Stimulated activated CD4-positive, alpha-beta T cell treated with anti-CD3 and anti-CD28 coated beads, Interleukin-1b, Interleukin-23, amount 100 ng/mL, for 4 hours (primary cell): ENCODE results near the gene DNASE1L2.

ENCODE experiments used
- DNase-seq, 2 donors: peaks; one replicate each; pipeline ENCODE4 v3.0.0-alpha.2; 2020; ENCODE audit warnings: low read depth in 2 of 2

DNASE1L2 gene

GRCh38 chr16:2267913-2268666, 31.8 kb downstream of the DNASE1L2 start, which contains the start of gene RNPS1:
Gene RNPS1, minus strand, starts transcription at chr16:2268126. Its CDS starts 3,483 bp downstream, at chr16:2264643.
- peak; percentile 91 to 93 for DNase-seq

DNA sequence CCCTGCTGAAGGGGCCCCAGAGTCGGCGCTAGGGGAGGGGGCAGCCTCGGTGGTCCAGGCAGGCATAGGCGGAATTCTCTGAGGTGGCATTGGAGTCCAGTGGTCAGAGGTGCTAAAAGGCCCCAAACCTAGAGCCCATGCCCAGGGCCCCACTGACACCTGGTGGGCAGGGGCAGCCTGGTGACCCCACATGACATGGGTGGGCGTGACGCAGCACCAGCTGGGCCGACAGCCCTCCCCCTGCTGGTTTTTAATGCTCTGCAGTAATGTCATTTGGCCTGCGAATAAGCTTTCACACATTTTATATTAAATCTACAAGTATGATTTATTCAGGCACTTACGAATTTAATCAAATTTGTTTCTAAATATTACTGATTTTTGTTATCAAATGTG, 33.8 kb downstream of the DNASE1L2 start:
- DNase-seq: no peak

GRCh38 chr16:2270588-2271470, 34.6 kb downstream of the DNASE1L2 start:
- no peak for DNase-seq

- no peak for DNase-seq
Observed at GRCh38 chr16:2271848-2272461, 35.7 kb downstream of the DNASE1L2 start.

DNA sequence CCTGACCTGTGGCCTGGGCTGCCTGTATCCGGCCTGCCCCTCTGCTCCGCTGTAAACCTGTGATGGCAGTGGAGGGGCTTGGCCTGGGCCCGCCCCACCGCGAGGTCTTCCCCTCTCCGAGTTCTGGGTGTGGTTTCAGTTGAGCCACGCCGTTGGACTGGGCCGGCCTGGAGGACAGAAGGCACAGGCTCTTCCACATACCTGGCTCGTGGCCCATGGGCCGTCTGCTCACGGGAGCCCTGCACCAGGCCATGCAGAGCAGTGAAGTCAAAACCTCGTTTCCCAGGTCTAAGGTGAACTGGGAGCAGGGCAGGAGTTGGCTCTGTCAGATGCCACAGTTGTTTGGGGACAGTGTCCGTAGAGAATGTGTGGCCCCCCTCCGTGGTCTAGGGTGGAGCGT, 37.2 kb downstream of the DNASE1L2 start:
- no peak for DNase-seq

DNA sequence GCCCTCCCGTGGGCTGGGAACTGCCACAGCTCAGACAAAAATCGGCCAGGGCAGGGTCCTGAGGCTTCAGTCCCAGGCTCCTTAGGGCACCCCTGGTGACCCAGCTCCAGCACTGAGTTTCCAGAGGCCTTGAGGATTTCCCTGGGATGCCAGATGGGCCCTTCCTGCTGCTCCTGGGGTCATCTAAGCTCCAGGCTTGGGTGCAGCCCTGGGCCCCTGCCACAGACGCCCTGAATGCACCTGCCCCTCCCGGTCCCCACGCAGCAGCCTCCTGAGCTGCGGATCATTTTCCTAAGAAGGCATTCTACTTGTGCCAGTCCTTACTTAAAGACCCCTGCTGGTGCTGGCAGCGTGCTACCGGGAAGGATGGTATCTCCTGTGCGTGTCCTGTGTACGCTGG, 37.7 kb downstream of the DNASE1L2 start:
- DNase-seq: no peak

DNA sequence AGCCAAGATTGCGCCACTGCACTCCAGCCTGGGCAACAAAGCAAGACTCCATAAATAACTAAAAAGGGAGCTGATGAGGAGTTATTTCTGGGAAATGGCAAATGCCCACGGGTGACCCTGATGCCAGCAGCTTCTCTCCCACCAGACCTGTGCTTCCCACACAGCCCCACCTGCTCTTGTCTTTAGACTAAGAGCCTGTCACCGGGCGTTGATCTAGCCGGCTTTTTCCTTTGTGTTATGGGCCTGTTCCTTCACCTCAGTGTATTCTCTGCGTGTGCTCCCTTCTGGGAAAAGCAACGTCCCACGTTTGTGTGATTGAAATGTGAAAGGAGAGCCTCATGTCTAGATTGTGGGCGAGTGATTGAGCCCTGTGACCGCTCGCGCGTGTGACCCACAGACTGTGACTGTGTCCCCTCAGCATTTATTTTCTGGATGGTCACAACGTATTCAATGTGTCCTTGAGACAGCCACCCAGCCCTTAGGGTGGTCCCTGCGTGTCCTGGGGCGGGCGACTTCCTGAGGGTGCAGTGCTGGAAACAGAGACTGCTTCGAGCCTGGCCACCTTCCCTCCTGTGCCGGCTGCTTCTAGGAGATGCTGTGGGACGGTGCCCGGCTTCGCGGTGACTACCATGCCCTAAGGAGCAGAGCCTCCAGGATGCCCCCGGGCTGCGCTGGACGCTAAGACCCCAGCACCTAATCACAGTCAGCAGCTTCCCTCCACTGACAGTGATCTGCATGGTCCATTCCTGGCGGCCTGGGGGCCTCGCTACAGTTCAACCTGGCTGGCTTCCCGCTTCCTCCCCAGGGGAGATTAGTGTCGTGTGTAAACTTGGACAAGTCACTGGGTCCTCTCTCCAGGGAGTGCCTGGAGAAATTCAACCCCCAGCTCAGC, 39.5 kb downstream of the DNASE1L2 start:
- no peak for DNase-seq

DNA sequence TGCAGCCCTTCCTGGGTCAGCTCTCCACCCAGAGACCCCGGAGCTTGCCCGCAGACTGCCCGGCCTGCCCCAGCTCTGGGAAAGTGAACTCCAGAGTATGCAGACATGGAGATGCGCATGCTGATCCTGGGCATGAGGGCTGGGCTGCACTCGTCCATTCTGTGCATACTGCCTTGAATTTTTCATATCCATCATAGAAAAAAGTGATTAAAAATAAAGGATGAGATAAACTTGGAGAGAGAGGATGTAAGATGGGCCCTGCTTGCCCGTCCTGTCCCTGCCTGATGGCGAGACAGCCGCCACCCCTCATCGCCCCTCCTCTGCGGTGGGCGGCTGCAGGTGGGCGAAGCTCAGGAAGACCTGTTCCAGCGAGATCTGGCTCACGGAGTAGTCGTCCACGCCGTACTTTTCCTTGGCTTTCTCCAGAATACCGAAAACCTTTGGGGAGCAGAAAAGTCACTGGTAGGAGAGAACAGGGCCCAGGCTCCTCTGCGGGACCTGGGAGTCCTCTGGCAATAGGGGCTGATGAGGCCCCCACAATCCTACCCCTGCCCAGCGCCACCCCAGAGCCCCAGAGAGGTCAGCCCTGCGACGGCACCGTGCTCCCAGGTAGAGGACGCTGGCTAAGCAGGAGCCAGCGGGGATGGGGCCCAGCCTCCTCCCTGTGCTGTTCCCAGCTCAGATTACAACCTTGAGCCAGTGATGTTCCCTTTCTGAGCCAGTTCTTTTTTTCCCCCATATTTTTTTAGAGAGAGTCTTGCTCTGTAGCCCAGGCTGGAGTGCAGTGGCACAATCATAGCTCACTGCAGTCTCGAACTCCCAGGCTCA, 40.3 kb downstream of the DNASE1L2 start:
- DNase-seq: no peak

GRCh38 chr16:2277466-2278271, 41.4 kb downstream of the DNASE1L2 start:
- no peak for DNase-seq

DNA sequence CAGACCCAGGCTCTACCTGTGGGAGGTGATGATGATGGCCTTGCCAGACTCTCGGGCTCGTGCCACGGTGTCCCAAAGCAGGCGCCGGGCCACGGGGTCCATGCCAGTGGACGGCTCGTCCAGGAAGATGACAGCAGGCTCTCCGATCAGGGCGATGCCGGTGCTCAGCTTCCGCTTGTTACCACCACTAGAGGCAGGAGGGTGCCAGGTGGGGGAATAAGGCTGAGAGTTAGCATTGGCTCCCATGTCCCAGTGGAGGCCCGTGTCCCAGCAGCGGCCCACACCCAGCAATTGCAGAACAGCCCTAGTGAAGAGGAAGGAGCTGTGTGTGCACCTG, 42.0 kb downstream of the DNASE1L2 start:
- no peak for DNase-seq

- DNase-seq: no peak
Observed at GRCh38 chr16:2278956-2279800, 42.9 kb downstream of the DNASE1L2 start.

DNA sequence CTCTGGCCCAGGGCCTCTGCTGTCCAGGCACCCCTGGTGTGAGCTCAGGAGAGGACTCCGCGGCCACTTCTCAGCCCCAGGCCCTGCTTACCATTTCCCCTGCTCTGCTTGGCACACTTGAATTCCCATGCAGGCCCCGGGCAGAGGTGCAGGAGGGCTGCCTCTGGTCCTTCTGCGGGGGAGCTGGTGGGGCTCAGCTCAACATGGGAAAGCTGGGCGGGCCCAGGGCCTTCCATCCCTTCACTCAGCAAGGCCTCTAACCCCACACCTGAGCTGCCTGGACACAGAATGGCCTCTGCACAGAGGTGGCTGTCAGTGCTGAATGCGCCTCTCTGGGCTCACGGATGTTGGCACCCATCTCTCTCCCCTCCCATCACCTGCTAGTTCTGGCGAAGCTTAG, 44.2 kb downstream of the DNASE1L2 start:
- no peak for DNase-seq

DNA sequence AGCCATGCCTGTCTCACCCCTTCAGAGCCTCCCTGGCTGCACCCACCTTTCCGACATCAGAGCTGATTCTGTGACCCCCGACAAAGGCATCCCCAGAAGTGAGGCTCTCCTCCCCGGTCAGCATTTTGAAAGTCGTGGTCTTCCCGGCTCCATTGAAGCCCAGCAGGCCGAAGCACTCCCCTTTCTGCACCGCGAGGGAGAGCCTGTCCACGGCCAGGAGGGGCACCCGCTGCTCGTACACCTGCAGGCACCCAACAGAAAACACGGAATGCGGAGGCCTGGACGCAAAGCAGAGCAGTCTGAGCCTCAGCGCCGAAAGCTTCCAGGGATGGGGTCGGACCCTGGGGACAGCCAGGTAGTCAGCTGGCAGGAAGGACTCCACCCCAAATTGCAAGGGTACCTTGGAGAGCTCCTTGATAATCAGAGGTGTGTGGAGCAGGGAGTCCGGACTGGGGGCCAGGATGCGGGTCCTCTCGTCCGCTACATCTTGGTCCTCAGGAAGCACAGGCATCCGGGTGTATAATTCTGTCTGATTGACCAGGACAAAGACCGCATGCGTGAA, 44.8 kb downstream of the DNASE1L2 start:
- no peak for DNase-seq

DNA sequence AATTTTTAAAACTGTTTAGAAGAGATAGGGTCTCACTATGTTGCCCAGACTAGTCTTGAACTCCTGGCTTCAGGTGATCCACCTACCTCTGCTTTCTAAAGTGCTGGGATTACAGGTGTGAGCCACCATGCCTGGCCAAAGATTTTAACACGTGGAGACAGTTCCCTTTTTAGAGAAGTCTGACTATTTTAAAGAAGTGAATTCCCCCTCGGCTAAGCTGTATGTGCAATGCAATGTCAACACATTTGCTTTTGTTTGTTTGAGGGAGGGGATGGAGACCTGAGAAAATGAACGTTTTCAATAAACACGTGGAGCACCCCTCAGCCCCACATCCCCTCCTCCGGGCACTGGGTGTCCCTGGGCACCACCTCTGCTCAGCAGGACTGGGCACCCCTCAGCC, 46.0 kb downstream of the DNASE1L2 start:
- DNase-seq: no peak

DNA sequence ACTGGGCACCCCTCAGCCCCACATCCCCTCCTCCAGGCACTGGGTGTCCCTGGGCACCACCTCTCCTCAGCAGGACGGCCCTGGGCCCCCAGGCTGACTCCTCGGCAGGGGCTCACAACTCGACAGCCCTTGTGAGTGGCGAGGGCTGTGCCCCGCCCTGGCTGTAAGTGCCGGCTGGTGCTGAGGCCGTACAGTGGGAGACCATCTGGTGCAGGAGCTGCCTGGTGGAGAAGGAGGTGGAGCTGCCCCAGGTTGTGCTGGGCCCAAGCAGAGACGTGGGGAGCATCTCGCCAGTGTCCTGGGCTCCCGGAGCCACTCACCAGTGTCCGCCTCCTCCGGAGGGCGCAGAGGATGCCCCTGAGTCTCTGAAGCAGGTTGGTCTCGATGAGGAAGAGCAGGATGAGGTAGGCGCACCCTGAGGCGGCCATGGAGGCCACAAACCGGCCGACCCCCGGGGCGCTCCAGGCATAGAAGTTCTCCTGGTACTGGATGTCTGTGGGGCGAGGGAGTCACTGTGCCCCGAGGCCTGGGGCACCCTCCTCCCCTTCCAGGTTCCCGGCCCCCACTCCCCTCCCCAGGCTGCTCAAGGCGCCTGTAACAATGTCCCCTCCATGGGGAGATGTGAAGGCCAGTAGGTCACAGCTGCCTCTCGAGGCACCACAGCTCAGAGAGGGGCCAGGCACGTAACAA, 46.8 kb downstream of the DNASE1L2 start:
- no peak for DNase-seq

GRCh38 chr16:2284001-2284770, 47.9 kb downstream of the DNASE1L2 start:
- no peak for DNase-seq
